Left lobe of liver (tissue), 2 donors: ENCODE results near the gene OXCT2. TPM values are rescaled to one million over a fixed set of nuclear protein-coding genes. Genes with fewer than 3 reads are reported as not detected.
A peak's percentile ranks its signal among the peaks of the same experiment; 100 is the strongest.
"Not testable (repeated sequence)": the region's sequence is repeated elsewhere in the genome, so short reads cannot be mapped to it uniquely, and the experiment has no call there.

ENCODE experiments used
- ATAC-seq: fragments of 200-7000 bp; cut with Tn5 transposase; one replicate; pipeline ENCODE4 v1.9.1; 2020; ENCODE audit warnings: mild to moderate bottlenecking, moderate library complexity
- DNase-seq: peaks from one replicate; pipeline ENCODE4 v3.0.0-alpha.2; 2020; ENCODE audit warnings: low spot score
- total RNA-seq: library from RNA; stranded (reverse); gene quantifications from one replicate; pipeline ENCODE4 v1.2.1, GENCODE V29; 2021
- donor health status: DM: no; HTN: no; CAD: no; lungs with moderate emphysema.
- donor health status: DM: no; HTN: yes; CAD: no.

OXCT2 gene
- total RNA-seq, 1 donor from 2014 or later = not detected

DNA sequence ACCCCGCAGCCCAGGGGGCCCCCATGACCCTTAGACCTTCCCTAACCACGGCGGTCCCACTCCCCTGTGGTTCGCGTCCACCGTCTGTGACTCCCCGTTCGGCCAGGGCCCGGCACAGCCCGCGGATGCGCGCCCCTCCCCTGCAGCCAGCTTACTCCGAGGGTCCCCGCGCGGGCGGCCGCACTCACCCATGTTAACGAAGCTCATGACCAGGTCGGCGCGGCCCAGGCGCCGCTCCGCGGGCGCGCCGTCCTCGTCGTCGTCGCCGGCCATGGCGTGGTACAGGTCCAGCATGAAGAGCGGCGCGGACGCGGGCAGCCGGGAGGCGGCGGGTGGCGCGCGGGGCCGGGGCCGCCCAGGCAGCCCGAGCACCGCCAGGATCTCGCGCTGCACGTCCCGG is 16.8 kb upstream of the OXCT2 start:
- ATAC-seq, DNase-seq: not testable (repeated sequence)

DNA sequence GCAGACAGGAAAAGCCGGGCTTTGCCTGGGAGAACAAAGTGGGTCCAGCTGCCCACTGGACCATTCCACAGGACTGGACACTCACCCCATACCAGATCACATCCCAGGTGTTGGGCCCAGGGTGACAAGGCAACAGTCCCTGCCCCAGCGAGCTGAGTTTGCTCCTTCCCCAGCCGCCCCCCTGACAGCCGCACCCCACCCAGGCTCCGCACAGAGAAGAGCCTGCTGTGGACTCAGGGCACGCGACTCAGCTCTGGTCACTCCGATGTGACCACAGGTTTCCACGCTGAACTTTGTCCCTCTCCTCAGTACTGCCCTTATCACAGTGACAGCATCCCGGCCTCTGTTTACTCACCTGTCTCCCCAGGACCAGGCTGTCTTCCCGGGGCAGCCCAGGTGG is 16.3 kb upstream of the OXCT2 start:
- DNase-seq = no peak
- peak; percentile 15 for ATAC-seq

DNA sequence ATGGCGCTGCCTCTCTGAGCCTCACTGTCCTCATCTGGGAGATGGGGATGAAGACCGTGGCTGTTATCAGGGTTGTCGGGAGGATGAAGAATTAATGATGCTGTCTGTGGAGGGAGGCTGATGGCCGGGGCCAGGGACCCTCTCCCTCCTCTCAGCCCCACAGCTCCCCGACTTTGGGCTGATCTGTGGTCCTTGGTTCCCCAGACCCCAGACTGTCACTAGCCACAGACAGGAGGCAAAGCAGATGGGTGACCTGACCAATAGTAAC is 15.9 kb upstream of the OXCT2 start:
- not testable (repeated sequence) for DNase-seq, ATAC-seq

DNA sequence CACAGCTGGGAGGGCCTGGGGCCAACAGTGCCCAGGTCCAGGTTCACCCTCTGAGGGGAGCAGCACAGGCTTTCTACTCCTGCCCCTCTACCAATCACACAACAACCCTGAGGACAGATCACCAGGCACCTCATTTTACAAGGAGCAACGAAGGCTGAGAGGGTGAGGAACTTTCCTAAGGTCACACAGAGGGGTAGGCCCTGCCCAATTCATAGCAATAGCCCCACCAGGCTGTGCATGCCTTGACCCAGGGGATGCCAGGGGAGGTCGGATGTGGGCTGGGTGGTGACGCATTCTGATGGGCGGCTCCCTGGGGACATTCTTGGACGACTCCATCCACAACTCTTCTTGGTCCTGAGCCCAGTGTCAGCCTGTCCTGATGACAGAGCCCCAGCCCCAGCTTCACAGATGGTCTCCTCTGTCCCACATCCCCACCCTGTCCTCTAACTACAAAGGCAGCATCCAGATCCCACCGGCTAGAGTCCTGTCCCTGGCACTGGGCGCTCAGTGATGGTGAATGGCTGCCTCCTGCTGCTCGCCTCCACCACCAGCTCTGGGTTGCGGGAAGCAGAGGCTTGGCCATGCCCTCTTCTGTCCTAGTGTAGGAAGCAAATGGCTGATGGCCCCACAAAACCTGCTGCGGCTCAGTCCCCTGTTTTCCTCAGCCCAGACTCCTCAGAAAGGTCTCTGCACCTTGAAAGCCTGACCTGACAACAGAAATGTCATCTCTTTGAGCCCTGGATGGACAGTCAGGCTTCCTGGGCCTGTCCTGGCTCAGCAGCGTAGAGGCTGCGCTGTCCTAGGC is 15.4 kb upstream of the OXCT2 start:
- not testable (repeated sequence) for DNase-seq, ATAC-seq

DNA sequence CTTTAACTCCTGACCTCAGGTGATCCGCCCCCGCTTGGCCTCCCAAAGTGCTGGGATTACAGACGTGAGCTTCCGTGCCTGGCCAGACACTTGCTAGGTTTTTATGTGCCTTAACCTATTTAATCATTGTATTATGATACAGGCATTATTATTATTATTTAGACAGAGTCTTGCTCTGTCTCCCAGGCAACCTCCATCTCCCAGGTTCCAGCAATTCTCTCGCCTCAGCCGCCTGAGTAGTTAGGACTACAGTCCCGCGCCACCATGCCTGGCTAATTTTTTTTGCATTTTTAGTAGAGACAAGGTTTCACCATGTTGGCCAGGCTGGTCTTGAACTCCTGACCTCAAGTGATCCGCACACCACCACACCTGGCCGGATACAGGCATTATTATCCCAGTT is 11.5 kb upstream of the OXCT2 start:
- ATAC-seq, DNase-seq: not testable (repeated sequence)

DNA sequence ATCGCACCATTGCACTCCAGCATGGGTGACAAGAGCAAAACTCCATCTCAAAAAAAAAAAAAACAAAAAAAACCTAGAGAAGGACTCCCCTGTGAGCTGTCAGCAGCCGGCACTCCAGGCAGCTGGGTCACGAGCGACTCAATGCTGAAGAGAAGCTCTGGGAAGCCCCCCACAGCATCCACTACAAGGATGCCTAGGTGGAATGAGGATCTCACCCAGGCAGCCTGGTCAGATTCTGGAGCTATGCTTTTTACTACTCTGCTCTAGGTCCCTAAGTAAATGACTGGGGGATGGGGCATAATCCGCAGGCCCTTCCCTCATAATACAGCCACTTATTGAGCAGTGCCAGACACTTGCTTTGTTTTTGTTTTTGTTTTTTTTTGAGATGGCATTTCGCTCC is 11.0 kb upstream of the OXCT2 start:
- DNase-seq = no peak
- ATAC-seq = no peak

DNA sequence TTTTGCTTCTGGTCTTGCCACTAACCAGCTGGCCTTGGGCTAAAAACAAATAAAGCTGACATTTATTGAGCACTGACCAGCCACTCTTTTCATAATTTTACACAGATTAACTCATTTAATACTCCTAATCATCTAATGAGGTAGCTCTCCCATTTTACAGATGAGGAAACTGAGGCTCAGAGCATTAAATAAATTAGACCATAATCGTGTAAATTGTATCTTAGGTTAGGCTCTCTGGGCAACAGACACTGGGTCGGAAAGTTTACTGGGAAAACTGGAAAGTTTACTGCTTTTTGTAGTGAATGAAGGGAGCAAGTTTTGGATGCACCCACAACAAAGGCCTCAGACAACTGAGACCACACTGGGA is 10.2 kb upstream of the OXCT2 start:
- no peak for ATAC-seq

DNA sequence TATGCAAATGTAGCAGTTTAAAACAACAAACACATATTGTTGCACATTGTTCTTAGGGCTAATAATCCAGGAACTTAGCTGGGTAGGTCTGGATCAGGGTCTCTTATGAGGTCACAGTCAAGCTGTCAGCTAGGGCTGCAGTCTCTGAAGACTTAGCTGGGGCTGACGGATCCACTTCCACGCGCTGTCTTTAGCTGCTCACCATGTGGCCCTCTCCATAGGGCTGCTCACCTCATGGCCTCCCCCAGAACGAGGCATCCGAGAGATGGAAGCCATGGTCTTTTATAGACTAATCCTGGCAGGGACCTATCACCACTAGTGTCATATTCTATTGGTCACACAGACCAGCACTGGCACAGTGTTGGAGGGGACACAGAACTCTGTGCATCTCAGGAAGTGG is 8.7 kb upstream of the OXCT2 start:
- ATAC-seq (no peak), DNase-seq (no peak)

More for the DNA sequence above, 10.2 kb upstream of the OXCT2 start:
- no peak for DNase-seq

DNA sequence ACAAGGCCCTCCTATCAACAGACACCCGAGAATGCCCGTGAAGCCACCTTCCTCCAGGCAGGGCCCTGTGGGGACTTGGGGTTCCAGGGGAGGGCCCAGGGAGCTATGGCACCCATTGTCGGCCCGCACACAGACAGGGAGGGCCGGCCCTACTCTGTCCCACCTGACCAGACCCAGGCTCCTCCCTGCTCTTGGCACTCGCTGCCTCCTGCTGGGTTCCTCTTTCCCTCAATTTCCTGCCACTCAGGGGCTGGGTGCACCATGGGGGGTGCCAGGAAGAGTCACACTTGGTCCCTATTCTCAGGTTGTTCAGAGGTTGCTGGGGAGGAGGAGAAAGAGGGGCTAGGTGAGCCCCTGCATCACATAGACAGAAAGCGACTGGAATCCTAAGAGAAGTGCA is 8.0 kb upstream of the OXCT2 start:
- DNase-seq (no peak), ATAC-seq (no peak)

DNA sequence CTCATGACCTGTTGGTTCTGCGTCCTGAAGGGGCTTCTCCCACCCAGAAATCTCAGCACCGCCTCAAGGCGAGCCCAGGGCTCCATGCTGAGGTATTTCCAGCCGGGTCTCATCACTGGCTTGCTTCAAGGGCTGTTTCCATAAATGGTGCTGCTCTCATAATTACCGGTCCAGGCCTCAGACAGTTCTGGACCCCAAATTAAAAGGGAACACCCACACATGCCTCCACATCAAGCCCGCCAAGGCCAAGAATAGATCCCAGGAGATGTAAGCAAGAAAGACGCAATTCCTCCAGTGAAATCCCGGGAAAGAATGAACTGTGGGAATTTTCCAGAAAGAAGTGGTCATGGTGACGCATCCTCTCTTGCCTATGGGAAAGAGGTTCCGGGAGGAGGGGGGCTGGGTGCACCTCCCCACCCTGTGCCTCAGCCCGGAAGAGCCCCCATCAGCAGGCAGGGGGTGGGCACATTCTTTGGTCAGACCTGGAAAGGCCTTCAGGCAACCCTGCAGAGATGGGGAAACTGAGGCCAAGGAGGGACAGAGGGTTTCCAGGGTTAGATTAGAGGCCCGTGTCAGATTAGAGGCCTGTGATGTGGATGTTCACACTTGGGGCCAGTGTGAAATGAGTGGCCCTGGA is 7.4 kb upstream of the OXCT2 start:
- DNase-seq, ATAC-seq: not testable (repeated sequence)

DNA sequence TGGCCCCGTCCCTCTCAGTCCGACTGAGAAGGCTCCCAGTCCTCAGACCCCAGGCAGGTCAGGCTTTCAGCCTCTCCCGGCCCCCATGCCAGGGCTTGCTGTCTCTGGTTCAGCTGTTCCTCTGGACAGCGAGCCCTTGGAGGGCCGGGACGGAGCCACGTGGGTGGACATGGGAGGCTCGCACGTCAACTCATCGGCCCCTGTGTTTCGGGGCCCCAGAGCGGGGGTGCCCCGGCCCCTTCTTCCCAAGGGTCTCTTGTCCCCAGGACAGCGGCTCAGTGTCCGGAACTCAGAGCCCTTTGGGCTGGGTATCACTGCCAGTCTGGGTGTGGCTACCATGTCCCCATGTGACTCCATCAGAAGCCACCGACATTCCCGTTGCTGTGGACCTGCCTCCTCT is 6.7 kb upstream of the OXCT2 start:
- not testable (repeated sequence) for ATAC-seq, DNase-seq

DNA sequence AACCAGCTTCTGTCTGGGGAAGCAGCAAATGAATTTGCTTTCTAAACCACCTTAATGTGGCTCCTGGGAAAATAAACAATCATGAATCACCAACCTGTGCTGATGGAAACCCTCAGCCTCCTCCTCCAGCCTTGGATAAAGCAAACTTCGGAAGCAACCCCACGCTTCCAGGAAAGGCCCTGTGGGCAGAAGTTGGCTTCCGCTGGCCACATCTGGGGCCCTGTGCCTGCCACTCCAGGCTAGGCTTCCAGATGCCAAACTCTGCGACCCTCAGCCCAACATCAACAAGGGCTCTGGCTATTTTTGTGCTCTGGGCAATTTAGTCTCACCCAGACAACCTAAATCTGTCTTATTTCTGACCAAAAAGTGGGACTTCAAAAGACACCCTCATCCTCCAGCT is 6.2 kb upstream of the OXCT2 start:
- no peak for DNase-seq
- ATAC-seq = no peak

DNA sequence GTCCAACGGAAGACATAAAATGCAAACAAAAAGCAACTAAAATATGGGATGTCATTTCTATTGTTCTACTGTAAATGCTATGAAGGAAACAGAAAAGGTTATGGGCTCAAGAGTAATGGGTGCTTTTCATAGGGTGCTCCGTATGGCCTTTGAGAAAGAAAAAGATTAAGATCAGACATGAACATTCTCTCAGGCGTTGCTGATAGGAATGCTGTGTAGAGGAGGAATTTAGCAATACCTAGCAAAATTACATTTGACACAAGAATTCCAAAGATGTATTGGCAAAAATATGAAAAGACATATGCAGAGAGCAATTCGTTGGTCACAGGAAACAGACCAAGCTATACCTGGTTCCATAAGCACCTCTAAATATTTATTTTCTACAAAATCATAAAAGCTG is 5.7 kb upstream of the OXCT2 start:
- no peak for ATAC-seq

DNA sequence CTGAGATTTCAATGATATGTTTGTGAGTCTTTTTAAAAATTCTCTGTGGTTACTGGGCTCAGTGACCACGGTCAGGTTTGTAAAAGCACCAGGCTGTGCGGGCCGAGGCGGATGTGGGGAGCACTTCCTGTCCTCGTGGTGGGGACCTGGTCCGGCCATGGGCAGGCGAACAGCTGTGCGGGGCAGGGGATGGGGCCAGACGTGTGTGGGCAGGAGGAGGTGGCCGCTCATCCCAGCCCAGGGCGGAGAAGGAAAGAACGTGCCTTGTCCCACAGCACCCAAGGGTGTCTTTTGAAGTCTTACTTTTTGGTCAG is 5.2 kb upstream of the OXCT2 start:
- ATAC-seq = no peak
- DNase-seq = no peak

More for the DNA sequence above, 5.7 kb upstream of the OXCT2 start:
- DNase-seq = no peak

DNA sequence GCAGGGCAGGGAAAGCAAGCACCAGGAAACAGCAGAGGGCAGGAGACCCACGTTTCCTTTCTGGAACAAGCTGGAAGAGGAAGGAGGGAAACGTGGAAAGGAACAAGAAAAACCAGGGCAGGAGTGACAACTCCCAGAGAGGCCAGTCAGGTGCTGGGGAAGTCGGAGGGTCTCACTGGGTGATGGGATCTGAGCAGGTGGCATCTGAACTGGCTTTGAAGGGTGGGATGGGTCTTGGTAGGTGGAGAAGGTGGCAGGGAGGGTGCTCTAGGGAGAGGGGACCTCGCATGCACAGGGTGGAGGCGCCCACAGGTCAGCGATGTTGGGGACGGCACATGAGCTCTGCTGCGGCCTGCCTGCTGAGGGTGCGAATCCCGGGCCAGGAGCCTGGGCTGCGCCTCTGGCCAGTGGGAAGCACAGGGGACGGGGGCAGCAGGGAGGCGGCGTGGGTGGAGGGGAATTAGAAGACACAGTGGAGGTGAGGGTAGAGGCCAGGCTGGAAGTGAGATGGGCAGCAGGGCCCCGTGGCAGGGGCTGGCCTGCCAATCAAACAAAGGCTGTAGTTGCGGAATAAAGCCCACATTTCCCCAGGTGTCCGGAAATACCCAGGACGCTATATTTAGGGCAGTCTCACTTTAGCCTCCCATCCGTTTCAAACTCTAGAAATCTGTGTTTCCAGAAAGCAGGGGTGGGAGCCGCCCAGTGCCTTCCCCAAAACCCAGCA is 4.7 kb upstream of the OXCT2 start:
- DNase-seq, ATAC-seq: not testable (repeated sequence)

DNA sequence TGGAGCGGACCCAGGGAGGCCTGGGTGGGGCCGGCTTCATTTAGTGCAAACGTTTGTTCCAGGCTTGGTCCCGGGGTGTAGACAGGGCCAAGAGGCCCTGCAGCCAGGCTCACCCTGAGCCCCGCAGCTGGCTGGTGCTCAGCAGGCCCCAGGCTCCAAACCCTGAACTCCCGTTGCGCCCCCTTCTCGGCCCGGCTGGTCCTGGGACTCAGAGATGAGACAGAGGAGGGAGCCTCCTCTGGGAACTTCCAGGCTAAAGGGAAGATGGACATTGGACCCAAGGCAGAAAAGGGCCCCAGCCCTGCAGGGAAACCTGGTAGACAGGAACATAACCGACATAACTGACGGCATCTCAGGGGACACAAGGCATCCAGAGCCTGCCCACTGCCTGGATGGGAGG is 4.0 kb upstream of the OXCT2 start:
- not testable (repeated sequence) for ATAC-seq, DNase-seq

DNA sequence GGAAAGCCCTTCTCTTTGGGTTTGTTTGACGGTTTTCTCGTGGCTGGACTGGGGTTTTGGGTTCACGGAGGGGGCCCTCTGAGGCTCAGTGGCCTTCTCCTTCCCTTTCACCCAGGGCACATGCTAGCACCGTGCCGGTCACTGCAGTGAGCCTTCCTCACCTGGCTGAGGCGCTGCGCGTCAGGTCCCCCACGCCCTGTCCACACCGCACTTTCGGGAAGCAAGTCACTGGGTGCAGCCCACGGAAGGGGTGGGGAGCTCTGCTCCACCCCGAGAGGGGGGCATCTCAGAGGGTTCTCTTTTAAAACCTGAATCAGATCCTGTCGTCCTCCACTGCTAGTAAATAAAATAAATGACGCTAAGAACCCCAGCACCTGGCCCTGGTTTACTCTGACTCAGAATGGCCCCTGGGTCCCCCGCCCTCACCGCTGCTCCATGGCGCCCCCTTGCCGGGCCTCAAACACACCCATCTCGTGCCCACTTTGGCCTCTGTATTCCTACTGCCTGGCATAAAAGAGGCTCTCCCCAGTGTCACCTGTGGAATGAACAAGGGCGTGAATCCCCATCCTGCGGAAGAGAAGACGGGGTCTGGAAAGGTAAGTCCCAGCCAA is 2.3 kb upstream of the OXCT2 start:
- not testable (repeated sequence) for ATAC-seq, DNase-seq

DNA sequence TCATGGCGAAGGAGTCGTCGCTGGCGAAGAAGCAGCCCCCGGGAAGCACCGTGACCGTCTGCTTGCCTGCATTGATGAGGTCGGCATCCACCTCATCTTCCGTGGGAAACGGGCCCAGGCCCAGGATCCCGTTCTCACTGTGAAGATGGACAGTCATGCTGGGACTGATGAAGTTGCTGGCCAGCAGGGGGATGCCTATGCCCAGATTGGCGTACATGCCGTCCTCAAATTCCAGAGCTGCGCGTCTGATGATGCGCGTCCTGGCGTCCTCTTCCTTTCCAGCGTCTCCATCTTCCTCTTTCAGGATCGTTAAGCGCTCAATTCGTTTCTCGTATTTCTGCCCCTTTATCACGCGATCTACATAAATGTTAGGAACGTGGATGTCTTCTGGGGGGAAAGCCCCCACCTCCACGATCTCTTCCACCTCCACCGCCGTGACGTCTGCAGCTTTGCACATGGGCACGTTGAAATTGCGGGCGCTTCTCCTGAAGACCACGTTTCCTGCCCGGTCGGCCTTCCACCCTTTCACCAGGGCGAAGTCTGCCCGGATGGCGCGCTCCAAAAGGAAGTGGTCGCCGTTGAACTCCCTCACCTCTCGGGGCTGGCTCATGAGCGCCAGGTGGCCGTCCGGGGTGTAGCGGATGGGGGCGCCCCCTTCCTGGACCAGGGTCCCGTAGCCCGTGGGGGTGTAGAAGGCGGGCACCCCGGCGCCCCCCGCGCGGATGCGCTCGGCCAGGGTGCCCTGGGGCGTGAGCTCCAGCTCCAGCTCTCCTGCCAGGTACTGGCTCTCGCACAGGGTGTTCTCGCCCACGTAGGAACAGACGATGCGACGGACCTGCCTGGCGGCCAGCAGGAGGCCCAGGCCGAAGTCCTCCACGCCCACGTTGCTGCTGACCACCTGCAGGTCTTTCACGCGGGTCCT is 787 bp downstream of the OXCT2 start:
- peak; percentile 44 for ATAC-seq
- DNase-seq = not testable (repeated sequence)

DNA sequence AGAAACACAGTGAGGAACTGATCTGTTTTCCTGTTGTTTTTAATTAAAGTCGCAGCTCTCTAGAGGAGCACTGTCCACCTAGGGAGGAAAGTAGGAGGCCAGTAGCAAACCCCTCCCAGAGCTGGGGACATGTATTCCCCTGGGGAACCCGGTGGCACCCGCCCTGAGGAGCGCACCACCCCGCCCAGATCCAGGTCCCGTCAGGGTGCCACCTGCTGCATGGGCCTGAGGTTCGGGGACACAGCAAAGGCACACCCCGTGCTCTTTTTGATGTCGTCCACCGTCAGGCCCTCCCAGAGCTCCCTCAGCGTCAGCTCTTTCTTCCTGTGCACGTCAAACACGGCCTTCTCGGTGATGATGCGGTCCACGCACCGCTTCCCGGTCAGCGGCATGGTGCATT is 1.6 kb downstream of the OXCT2 start:
- not testable (repeated sequence) for DNase-seq, ATAC-seq

DNA sequence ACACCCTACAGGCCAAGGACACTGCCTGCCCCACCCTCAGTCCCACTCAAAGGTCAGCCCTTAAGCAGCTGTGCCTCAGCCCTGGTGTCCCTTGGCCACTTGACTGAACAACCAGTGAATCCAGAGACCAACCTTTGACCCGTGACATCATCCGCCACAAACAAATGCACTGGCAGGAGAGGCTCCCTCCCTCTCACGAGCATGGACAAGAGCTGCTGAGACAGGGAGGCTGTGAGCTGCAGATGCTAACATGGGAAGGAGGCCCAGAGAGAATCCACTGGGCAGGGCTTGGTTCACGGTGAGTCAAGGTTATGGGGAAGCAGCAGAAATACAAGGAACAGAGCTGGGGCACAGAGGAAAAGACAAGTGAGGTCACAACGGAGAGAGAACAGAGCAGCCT is 4.7 kb downstream of the OXCT2 start:
- ATAC-seq = peak; percentile 90
- not testable (repeated sequence) for DNase-seq
